ENCODE measurements around the gene MAPK12. TPM values are rescaled to one million over a fixed set of nuclear protein-coding genes. Genes with fewer than 3 reads are reported as not detected.

MAPK12 gene
- total and polyA plus RNA-seq, 9 of the 15 experiments (the other 6 are each of a cell fraction or from before 2014, with no cell fraction given): 0.79 to 71.5 (median 32.8) TPM

GRCh38 chr22:50294319-50294656 lies 32.8 kb upstream of the MAPK12 start (continued):
- TF ChIP-seq HINFP (tag; conservative IDR thresholded peaks at IDR 0.05; ENCODE audit: low read depth) (no peak), NR0B1 (IDR thresholded peaks at IDR 0.05; ENCODE audit: partially characterized antibody) (no peak), ZKSCAN8 (CRISPR knock-in tag; IDR thresholded peaks at IDR 0.05) (no peak), ZNF778 (CRISPR knock-in tag; IDR thresholded peaks at IDR 0.05) (no peak), ZNF354B (CRISPR knock-in tag; IDR thresholded peaks at IDR 0.05) (no peak), JUND (IDR thresholded peaks at IDR 0.05; ENCODE audit: borderline replicate concordance, low read depth, low read length) (no peak), JUND (tag; IDR thresholded peaks at IDR 0.05; ENCODE audit: borderline replicate concordance, low read depth, low read length) (no peak), THAP12 (CRISPR knock-in tag; IDR thresholded peaks at IDR 0.05) (no peak)
- TF ChIP-seq, protein P1, sequence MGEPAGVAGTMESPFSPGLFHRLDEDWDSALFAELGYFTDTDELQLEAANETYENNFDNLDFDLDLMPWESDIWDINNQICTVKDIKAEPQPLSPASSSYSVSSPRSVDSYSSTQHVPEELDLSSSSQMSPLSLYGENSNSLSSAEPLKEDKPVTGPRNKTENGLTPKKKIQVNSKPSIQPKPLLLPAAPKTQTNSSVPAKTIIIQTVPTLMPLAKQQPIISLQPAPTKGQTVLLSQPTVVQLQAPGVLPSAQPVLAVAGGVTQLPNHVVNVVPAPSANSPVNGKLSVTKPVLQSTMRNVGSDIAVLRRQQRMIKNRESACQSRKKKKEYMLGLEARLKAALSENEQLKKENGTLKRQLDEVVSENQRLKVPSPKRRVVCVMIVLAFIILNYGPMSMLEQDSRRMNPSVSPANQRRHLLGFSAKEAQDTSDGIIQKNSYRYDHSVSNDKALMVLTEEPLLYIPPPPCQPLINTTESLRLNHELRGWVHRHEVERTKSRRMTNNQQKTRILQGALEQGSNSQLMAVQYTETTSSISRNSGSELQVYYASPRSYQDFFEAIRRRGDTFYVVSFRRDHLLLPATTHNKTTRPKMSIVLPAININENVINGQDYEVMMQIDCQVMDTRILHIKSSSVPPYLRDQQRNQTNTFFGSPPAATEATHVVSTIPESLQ (CRISPR knock-in tag; IDR thresholded peaks at IDR 0.05): no peak
